GM12874 (cell line): ENCODE results near the gene SFMBT2.

ENCODE experiments used
- CTCF ChIP-seq: IDR thresholded peaks from 2 replicates; pipeline ENCODE4 v1.5.1; 2011; ENCODE audit warnings: low read depth, mild to moderate bottlenecking, control low read depth, low read length, moderate library complexity; ENCODE audit not compliant: insufficient read depth

Gene SFMBT2

GRCh38 chr10:7305053-7305452 lies 105.8 kb downstream of the SFMBT2 start:
- no peak for TF ChIP-seq CTCF

GRCh38 chr10:7304110-7304509 lies 106.7 kb downstream of the SFMBT2 start:
- no peak for TF ChIP-seq CTCF

GRCh38 chr10:7302930-7303557 lies 107.8 kb downstream of the SFMBT2 start:
- no peak for TF ChIP-seq CTCF

GRCh38 chr10:7302392-7302906 lies 108.4 kb downstream of the SFMBT2 start:
- no peak for TF ChIP-seq CTCF

GRCh38 chr10:7301006-7301778 lies 109.6 kb downstream of the SFMBT2 start:
- TF ChIP-seq CTCF = peak; percentile 23; the same call in 1 of the 2 replicates

GRCh38 chr10:7300384-7300971 lies 110.4 kb downstream of the SFMBT2 start:
- no peak for TF ChIP-seq CTCF

- TF ChIP-seq CTCF = no peak
These were observed 112.3 kb downstream of the SFMBT2 start for GRCh38 chr10:7298495-7298894.
